ENCODE data around the gene MED12L.

The MED12L gene

GRCh38 chr3:151290673-151291072 is 205.2 kb downstream of the MED12L start:
- no peak for DNase-seq (ENCODE audit: low read depth in 2 of 2)

DNA sequence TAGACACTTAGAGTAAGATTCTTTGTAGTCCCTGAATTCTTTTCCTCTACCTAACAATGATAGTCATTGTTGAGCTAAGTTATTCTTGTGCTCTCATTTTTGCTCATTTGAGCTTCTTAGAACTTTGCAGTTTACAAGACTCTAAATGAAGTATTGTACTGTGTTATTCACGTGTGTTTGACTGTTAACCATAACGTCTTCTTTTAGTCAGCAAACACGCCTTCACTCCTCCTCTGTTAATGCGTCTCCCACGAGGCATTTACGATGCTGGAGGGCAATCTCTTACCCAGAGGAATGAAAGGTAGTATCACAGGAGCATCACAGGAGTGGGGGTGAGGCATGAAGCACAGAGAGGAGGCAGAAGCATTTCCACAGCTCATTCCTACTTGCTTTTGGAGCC is 207.7 kb downstream of the MED12L start:
- no peak for DNase-seq (ENCODE audit: low read depth in 2 of 2)

- DNase-seq (ENCODE audit: low read depth in 2 of 2) = no peak
These were observed 210.8 kb downstream of the MED12L start for GRCh38 chr3:151296226-151296625.

DNA sequence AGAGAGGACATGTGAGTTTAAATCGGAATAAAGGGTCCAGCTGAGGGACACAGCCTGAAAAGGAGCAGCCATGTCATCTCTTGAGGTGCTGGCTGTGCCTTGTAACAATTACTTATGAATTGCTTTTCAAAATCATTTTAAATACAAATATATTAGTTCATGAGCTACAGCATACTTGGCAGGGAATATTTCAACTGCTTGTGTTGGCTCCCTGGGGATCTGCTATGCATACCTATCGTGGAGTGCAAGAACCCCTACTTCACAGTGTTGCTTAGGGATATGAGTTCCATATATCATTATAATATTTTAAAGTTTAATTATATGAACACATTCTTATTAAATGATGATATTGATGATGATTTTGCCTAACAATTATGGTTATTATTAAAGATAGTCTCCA is 212.0 kb downstream of the MED12L start:
- no peak for DNase-seq (ENCODE audit: low read depth in 2 of 2)

- DNase-seq (ENCODE audit: low read depth in 2 of 2) = no peak
These were observed 213.5 kb downstream of the MED12L start for GRCh38 chr3:151299006-151299405.

DNA sequence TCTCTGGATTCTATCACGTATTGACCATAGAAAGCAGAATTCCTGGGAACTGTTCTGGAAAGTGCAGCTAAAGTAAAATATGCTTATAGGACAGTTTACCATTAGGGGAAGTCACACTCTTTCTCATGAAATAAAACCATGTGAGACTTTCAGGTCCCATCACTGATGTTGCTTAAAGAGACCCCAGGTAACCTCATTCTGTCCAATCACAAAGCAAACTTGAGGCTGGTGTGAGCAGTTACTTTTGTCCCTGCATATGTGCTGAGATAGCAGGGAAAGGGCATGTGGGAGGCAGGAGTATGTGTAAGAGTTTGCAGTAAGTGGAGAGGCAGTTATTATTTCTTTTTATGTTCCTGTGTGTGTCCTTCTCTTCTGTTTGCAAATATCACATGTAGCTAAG is 215.1 kb downstream of the MED12L start:
- no peak for DNase-seq (ENCODE audit: low read depth in 2 of 2)

- no peak for DNase-seq (ENCODE audit: low read depth in 2 of 2)
These were observed 216.3 kb downstream of the MED12L start for GRCh38 chr3:151301787-151302186.

DNA sequence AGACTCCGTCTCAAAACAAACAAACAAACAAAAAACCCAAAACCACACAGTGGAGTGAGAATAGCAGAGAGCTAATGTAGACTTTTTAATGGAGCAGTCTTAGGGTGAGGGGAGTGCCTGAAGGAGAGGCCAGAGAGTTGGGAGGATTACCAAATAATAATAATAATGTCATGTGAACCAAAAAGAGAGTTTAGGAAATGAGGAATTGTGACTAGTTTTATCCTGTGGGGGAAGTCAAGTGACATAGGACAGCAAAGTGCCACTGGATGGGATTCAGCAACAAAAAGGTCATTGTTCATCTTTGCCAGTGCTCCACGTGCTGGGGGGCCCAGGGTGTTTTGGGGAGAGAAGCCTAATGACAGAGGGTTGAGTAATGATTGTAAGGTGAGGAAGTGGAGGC is 218.3 kb downstream of the MED12L start:
- DNase-seq (ENCODE audit: low read depth in 2 of 2) = no peak

DNA sequence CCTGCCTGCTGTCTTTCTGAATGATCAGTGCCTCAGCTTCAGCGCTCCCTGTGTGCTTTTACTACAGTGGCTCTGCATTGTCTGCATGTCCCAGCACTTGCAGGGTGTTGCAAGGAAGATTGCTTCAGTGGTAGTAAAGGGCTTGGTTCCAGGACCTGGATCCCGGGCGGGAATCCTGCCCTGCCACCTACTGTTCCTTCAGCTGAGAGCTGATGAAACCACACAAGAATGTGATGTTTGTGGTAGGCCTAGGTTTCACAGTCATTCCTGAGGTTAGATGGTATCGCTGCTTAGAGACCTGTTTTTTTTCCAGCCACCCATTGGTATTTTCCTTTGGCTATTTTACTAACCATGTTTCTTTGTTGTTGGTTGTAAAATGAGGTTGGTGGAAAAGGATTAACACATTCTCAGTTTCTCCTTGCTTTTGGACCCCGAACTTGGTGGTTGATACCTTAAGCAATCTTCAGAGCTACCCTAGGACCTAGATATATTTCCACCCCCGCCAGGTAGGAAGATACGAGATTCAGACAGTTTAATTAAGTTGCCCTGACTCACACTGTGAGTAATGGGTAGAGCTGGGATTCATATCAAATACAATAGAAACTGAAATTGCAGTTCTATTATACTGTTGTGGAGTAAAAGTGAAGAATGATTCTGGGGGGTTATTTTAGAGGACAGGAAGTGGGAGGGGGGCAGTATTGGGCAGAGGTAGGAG is 219.8 kb downstream of the MED12L start:
- peak in 1 of 2 donors; percentile 20 for DNase-seq (ENCODE audit: low read depth in 2 of 2)

GRCh38 chr3:151305775-151306151 is 220.3 kb downstream of the MED12L start:
- no peak for DNase-seq (ENCODE audit: low read depth in 2 of 2)

GRCh38 chr3:151306168-151306810 is 220.8 kb downstream of the MED12L start:
- DNase-seq (ENCODE audit: low read depth in 2 of 2) = no peak

- no peak for DNase-seq (ENCODE audit: low read depth in 2 of 2)
These were observed 221.7 kb downstream of the MED12L start for GRCh38 chr3:151307131-151307530.

DNA sequence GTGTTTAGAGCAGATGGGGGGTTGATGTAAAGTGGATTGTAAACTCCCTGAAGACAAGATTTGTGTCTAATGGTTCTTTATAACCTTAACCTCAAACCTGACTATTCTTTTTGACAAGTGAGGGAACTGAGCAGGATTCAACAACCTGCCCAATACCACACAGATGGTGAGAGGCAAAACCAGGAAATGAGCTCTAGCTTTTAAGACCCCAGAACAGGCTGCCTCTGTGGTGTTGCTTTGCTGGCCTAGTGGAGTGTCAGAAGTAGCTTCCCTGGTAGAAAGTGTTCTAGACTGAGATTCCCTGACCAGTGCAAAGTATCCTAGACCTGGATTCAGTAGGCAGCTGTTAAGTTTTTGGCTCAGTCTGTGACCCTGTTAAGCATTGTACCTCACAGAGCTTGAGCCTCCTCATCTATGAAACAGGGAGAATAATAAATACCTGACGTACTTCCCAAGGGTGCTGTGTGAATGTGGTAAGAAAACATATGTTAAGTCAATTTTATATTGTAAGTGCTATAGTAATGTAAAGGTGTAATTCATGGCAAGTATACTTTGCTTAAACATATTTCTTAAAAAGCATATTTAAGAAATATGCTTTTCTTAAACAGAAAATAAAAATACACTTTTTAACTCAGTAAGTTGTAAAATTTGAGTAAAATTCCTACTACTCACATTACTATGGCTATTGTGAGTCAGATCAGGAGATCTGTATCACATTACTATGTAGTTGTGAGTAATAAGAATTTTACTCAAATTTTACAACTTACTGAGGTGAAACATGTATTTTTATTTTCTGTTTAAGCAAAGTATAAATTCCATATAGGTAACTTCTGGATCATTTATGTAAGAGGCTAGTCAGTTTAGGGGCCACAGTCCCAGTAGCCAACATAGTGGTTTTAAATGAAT is 222.4 kb downstream of the MED12L start:
- no peak for DNase-seq (ENCODE audit: low read depth in 2 of 2)

DNA sequence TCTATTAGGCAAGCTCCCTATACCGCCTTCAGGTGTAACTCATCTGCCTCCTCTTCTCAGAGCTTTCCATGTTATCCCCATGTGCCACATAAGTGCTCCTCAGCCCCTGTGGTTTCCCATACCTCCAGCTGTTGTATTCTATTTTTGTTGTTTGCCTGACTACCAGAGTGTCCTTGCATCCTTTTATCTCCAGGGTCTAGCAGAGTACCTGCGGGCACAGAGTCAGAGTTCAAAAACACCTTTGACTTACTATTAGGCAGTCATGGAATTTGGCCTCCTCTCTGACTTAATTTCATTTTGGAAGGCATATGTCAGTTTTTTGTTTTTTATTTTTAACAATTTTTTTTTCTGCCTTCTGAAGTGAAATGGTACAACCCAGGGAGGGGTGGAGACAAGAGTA is 224.1 kb downstream of the MED12L start:
- DNase-seq (ENCODE audit: low read depth in 2 of 2) = no peak

DNA sequence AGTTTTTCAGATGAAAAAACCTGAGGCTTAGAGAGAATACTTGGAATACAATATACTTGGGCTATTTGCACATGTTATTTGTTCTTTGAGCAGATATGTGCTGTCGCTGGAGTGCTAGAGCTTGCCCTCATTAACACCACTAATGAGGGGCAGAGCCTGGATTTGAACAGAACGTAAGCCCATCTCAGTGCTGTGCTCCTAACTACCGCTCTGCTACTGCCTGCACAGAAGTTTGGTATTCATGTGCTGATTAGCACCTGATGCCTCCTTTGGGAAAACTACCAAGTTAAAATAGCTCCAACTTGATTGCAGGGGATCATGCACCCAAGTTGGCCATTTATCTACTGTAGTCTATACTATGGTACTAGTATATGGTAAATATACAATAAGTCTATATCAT is 227.5 kb downstream of the MED12L start:
- no peak for DNase-seq (ENCODE audit: low read depth in 2 of 2)

DNA sequence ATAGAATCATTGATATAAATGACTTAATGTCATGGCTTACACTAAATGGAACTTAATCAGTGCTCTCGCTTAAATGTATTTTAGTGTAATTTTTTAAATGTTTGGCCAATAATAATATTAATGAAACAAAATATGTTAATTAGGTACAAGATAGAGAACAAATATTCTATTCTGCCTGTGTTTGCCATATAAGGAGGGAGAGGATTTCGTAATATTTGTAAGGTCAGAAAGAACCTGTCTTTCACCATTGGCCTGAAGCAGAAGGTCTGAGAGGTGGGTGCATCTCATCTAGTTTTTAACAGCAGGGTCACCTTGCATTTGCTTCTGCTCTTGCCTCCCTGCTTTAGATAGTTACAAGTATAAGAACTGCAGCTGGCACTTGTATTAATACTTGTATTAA is 228.7 kb downstream of the MED12L start:
- no peak for DNase-seq (ENCODE audit: low read depth in 2 of 2)

DNA sequence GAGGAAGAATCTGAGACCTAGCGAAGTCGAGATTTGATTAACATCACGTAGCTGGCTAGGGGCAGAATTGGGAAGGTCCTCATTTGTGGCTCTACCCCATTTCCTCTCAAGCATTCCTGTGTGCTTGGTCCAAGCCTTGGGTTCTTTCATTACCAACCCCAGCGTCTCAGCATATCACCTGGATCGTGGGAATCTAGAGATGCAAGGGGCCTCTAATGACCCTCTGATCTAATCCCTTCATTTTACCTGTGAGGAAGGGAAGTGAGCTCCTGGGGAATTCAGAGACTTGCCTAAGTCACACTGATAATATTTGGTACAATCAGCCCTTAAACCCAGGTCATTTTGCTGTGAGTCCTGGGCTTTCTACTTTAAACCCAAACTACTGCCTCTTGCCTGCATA is 229.1 kb downstream of the MED12L start:
- DNase-seq (ENCODE audit: low read depth in 2 of 2) = no peak

DNA sequence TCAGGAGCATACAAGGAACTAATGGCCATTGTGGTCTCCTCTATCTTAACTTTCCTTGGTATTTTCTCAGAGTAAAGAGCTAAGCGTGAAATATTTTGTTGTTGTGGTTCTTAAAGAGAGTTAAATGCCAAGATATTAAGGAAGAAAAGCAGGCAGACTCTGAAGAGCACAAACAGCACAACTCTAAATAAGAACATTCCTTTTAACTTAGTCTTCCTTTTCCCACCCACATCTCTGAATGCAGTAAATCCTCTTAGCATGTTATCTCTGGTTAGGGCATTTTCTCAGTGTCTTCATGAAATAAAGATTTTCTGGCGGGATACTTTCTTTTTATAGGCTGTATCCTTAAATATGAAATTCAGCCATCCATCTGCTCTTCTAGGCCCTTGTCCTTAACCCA is 229.7 kb downstream of the MED12L start:
- no peak for DNase-seq (ENCODE audit: low read depth in 2 of 2)

GRCh38 chr3:151315846-151316245 is 230.4 kb downstream of the MED12L start:
- DNase-seq (ENCODE audit: low read depth in 2 of 2) = no peak

DNA sequence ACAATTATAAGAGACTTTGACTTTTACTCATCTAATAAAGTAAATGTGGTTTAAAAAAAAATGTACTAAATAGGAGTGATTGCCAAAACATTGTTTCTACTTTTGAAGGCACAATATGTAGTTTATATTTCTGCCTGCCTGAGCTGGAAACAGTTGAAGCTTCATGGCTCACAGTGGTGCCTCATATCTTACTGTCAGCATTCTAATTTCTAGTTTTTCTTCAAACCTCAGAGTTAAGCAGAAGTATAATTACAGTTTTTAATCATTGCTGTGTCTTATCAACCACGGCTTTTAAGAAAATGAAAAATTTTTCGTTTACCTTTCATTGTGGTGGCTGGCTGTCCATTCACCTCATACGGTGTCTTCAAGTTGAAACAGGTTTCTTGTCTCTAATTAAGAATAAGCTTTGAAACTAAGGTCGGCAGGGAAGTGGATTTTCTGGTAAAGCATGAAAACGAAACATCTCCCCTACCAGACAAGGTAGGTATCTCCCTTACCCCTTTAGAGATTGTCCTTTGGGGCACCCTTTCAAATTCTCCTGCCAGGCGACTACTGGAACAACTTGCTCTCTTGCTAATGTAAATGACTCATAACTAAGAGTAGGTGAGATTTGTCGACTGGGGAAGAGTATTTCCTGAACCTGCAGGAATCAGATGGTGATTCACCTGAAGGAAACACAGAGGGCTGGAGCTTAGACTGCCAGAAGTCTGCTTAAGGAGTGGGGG is 231.0 kb downstream of the MED12L start, which contains the start of gene GPR87:
GPR87 (minus strand) TSS at position 554 of the 725 bp plus-strand sequence. CDS start 16,720 bp downstream, outside the sequence.
- DNase-seq (ENCODE audit: low read depth in 2 of 2) = peak in 1 of 2 donors; percentile 21

- no peak for DNase-seq (ENCODE audit: low read depth in 2 of 2)
These were observed 232.8 kb downstream of the MED12L start for GRCh38 chr3:151318313-151318712.

DNA sequence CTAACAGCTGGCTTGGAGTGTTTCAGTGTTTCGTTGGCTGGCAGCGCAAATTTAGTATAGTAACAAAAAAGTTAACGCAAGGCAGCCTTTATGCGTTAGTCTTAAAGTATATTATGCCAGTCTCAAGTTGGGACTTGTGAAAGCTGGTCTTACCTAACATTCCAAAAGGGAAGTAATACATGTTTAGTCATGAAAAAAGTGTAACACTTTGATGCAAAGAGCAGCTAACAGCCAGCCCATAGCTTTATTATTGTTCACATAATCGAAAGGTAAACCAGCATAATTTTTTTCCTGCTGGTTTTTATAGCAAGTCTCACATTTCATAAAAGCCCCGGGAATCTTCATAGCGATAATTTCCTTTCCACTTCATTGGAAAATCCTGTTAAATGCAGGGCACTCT is 233.5 kb downstream of the MED12L start:
- no peak for DNase-seq (ENCODE audit: low read depth in 2 of 2)

Measured in activated CD4-positive, alpha-beta T cell treated with anti-CD3 and anti-CD28 coated beads for 24 hours (primary cell).